T-helper 2 cell (primary cell): ENCODE measurements around the gene EPHA7.

Experiments used
- DNase-seq, 5 experiments: peaks; one replicate each; pipeline versions ENCODE4 v3.0.0 to v3.0.0-alpha.2; 2012 to 2022

EPHA7 gene

GRCh38 chr6:93238632-93239031 is 180.7 kb downstream of the EPHA7 start:
- no peak for DNase-seq

GRCh38 chr6:93235775-93236174 is 183.6 kb downstream of the EPHA7 start:
- no peak for DNase-seq

- DNase-seq = no peak
Measured at GRCh38 chr6:93226822-93227221, 192.5 kb downstream of the EPHA7 start.

GRCh38 chr6:93222071-93222851 is 197.1 kb downstream of the EPHA7 start:
- DNase-seq = no peak

- no peak for DNase-seq
Measured at GRCh38 chr6:93219447-93219846, 199.9 kb downstream of the EPHA7 start.

GRCh38 chr6:93218096-93218495 is 201.3 kb downstream of the EPHA7 start:
- no peak for DNase-seq

GRCh38 chr6:93213028-93213427 is 206.3 kb downstream of the EPHA7 start:
- DNase-seq = no peak

- DNase-seq = no peak
Measured at GRCh38 chr6:93210908-93211307, 208.5 kb downstream of the EPHA7 start.

- DNase-seq = no peak
Measured at GRCh38 chr6:93209358-93209757, 210.0 kb downstream of the EPHA7 start.

GRCh38 chr6:93196406-93196970 is 222.9 kb downstream of the EPHA7 start:
- no peak for DNase-seq

- no peak for DNase-seq
Measured at GRCh38 chr6:93194480-93194879, 224.9 kb downstream of the EPHA7 start.

GRCh38 chr6:93193868-93194267 is 225.5 kb downstream of the EPHA7 start:
- DNase-seq = no peak
